Stimulated activated CD4-positive, alpha-beta T cell treated with anti-CD3 and anti-CD28 coated beads, Interleukin-1b, Interleukin-23, amount 100 ng/mL, for 48 hours (primary cell): ENCODE data around the gene CELF4.

Experiments used
- DNase-seq: peaks from one replicate; pipeline ENCODE4 v3.0.0-alpha.2; 2020

CELF4 gene

DNA sequence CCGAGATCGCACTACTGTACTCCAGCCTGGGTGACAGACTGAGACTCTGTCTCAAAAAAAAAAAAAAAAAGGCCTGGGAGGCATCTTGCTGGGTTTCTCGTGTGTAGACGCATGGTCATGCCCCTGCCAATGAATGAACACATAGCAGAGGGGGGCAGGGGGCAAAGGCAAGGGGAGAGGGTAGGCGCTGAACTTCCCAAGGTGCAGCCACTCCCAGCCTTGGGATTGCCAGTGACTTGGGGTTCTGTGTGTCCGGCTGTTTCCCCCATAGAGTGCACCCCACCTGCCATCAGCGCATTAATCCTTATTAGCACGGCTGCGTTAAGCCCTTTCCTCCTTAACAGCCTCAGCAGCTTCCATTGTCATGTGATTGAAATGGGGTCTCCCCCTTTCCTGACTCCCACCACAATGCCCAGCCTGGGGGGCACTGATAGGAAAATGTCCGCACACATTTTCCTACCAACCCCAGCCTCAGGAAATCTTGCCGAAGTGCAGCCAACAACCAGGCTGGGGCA, 225.8 kb downstream of the CELF4 start:
- no peak for DNase-seq

GRCh38 chr18:37336568-37337285, 228.9 kb downstream of the CELF4 start:
- DNase-seq = no peak

DNA sequence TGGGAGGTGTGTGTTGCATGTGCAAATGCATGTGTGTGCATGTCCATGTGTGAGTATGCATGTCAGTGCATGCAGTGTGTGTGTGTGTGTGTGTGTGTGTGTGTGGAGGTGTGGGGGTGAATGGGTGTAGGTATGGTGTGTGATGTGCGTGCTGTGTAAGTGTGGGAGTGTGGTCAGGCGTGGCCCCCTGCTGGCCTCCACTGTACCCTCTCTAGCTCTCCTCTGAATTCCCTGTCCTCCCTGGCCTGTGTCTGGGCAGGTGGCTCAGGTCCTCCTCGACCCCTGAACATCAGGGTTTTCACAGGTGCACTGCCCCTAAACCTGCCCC, 230.2 kb downstream of the CELF4 start:
- no peak for DNase-seq

- no peak for DNase-seq
Measured at GRCh38 chr18:37334631-37335408, 230.8 kb downstream of the CELF4 start.

DNA sequence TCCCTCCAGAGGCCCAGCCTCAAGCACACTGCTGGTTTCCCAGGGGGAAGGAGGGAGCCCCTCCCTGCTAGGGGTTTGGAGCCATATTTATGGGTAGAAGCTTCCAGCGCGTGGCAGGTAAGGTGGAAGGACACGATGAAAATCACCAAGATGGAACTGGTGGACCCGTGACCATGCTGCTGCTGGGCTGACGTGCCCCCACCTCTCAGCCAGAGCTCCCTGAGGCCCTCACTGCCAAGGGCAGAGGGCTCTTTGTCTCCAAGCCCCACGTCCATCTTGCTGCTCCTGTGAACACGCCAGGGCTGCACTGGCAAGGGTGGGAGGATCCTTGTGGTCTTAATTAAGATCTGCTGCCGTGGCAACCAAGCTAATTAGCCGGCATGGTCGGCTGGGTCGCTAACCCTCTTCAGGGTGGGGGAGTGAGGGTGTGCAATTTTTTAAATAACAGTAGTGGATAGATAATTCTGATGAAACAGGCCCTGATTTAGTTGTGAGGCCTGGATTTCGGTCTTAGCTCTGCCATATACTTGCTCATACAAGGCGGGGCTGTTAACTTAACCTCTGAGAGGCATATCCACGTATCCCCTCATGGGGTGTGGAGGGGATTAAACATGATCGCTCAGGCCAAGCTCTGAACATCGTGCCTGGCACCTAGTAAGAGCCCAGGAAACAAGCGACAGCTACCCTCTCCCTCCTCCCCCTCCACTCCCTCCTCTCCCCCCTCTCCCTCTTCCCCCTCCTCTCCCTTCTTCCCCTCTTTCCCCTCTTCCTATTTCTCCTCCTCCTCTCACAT, 232.8 kb downstream of the CELF4 start:
- no peak for DNase-seq

DNA sequence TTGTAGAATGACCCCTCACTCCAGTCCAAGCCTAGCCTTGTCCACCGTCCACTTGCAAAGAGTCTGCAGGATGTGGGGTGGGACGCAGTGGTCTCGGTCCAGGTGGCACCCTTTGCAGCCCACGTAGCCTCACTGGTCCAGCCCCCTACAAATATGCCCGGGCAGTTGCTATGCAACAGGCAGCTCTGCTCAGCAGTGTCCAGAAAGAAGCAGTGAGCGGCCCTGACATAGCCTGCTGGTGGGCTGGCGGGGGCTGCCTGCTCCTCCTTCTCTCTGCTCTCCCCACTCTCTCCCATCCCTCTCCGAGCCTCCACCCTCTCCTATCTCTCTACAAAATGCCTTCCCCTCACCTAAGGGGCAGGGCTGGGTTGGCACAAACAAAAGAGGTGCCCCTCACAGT, 233.4 kb downstream of the CELF4 start:
- no peak for DNase-seq

GRCh38 chr18:37330173-37330572, 235.4 kb downstream of the CELF4 start:
- no peak for DNase-seq

DNA sequence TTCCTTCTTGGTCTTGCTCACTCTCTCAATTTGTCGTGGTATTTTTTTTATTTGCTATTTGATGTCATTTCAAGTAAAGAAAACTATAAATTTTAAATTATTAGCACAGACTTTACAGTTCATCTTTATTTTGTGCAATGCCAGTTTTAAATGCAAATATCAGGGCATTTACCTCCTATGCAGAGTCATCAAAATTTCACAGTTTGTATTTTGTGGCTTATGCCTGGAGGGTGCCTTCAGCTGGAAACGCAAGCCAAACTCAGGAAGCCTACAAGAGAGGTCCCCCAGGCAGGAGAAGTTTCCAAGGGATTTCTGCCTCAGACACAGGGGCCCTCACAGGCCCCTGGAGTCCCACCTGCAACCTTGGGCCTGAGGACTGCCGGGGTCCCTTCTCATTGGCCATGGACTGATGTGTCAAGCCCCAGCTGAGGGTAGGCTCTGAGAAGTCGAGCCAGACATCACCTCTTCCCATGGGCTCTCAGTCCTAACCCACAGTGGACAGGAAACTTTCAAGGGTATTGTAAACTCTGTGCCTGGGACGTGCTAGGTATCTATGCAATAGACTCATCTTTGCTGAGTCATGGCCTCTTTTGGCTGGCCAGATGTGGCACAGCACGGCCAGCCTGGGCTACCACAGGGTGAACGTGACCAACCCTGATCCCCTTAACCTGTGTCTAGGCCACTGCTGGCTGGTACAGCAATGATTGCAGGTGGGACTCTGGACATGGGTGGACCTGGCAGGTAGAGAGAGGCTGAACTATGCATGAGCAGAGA, 236.5 kb downstream of the CELF4 start:
- no peak for DNase-seq

DNA sequence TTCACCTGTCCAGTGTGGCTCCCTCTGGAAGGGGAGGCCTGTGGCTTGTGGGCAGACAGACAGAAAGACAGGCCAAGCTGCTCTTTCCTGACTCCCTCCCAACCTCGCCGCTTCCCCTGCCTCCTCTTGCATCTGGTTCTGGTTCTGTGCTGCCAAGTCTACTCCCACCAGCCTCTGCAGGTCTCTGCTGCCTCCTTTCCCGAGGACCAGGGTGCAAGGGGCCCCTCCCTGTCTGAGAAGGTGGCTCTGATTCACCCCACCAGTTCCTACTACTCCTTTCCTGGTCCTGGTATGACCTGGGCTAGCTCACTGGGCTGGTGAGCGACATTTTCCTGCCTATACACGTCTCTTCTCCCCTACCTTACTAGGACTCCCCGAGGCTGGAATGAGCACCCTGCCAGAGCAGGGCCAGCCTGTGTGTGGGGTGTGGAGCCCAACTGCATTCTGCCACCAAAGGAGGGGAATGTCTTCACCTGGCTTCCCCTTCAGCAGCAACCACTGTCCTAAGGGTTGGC, 238.5 kb downstream of the CELF4 start:
- DNase-seq = no peak

- no peak for DNase-seq
Measured at GRCh38 chr18:37322492-37323035, 243.0 kb downstream of the CELF4 start.

DNA sequence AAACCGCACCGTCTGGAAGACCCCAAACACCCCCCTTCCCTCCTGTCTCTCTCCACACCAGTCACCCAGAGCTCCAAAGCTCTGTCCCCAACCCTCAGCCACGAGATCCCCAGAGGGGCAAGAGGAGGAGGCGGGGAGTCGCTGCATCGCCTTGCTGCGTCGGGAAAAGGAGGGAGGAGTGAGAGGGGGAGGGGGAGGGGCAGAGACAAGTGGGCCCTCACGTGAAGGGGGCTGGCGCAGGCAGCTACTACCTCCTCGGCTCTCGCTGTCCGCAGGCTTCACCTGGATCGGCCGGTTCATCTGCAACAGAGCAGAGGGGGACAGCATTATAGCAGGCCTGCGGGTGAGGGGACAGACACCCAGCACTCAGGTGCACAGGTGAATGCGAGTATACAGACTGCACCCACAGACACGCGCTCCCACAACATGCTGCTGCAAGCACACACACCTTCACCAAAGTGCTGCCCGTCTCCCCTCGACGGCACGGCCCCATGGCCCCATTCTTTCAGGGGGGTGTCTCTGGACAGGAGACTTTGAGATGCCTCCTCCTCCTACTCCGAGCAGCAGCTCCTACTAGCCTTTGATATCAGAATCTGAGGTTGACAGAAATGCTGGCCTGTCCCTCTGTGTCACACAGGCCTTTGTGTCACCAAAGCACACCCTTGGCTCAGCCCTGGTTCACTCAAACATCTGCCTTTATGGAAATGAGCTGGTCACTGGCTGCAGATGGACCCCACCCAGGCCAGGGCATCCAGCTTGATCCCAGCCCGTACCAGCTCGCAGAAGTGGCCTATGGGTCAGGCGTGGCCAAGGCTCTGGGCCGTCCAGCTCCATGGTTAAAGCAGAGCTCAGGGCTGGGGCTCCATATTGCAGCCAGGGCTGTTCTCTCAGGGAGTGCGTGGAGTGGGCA, 243.8 kb downstream of the CELF4 start:
- no peak for DNase-seq

DNA sequence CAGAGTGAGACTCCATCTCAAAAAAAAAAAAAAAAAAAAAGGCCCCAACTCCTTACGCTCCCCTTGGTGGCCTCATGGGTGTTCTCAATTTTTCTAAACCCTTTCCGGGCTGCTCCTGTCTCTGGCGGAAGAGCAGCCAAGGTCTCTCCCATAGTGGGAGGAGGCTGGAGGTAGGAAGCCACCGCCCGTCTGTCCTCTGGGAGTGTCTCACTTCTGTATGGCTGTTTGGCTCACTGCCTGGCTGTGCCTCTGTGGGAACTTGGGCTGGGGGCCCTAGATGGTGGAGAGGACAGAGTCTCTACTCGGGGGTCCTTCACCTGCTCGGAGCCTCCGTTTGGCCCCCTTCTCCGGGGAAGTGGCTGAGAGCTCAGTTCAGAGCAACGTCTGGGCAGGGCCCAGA, 245.3 kb downstream of the CELF4 start:
- no peak for DNase-seq

DNA sequence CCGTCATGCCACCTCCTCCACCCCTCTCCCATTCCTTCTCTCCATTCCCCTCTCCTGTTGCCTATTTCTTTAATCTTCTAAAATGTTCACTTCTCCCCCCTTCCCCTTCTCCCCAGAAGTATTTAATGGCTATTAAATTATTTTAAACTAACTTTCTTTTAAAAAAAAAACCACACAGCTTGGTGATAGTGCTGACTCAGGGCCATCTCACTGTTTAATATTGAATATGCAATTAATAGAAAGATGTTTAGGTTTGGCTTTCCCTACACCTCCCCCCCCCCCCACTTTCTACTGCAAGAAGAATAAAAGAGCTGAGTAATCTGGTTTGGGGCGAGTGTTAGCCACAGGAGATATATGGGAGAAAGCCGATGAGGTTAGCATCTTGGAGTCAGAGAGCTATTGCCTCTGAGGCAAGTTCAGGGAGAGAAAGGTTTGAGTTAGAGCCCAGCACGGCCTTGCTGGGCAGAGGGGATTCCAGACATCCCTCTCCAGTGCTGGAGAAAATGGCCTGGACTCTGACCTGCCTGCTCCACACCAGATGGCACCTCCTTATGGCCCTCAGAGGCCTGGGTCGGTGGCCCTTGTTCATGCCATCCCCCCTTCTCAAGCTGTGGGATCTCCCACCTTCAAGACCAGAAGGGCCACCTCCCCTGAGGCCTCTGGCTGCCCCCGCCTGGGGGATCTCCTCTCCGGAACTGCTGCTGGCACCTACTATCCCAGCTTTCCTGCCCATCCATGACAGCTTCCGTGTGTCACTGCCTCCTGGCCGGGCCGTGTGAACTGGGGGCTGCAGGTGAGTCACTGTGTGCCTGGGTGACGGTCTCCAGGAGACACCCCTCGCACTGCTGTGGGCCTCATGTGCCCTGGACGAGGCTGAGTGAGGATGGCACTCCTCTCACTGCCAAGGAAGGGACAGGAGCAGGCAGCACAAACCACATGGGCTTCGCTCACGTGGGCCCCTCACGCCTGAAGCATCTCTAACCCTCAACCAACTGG, 246.9 kb downstream of the CELF4 start:
- no peak for DNase-seq

- no peak for DNase-seq
Measured at GRCh38 chr18:37317486-37317885, 248.1 kb downstream of the CELF4 start.

DNA sequence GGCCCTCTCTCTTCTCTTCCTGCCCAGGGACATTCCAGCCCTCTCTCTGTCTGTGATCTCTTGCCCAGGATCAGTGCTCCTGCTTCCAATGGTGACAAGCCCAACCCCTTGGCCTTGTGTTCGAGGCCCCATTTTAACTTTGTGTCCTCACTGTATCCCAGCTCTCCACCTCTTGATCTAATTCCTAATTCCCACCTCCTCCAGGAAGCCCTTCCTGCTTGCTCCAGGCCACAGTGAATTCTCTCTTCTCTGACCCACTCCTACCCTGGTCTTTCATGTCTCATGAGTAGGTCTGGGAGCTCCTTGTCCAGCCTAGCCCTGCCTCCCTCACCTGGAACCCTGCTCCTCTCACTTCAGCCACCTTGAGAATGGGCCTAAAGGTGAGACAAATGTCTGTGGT, 249.1 kb downstream of the CELF4 start:
- no peak for DNase-seq

GRCh38 chr18:37315935-37316334, 249.7 kb downstream of the CELF4 start:
- DNase-seq = no peak

DNA sequence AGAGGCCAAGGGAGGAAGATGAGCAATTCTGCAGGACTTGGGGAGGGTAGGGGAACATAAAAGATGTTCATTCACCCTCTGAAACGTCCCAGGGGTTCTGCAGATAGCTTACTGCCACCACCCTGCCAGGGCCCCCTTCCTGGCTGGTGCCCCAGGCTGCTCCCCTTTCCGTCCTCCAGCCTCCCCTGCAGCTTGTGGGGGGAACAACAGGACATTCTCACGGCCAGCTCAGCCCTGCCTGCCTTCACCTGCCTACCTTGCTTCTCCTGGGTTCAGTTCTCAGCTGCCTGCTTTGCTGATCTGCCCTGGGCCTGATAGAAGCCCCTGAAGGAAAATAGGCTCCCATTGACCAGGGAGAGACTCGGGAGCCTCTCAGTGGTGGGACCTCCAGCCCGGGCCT, 251.1 kb downstream of the CELF4 start:
- no peak for DNase-seq

GRCh38 chr18:37313624-37314023, 252.0 kb downstream of the CELF4 start:
- no peak for DNase-seq

- DNase-seq = no peak
Measured at GRCh38 chr18:37309861-37310260, 255.7 kb downstream of the CELF4 start.

DNA sequence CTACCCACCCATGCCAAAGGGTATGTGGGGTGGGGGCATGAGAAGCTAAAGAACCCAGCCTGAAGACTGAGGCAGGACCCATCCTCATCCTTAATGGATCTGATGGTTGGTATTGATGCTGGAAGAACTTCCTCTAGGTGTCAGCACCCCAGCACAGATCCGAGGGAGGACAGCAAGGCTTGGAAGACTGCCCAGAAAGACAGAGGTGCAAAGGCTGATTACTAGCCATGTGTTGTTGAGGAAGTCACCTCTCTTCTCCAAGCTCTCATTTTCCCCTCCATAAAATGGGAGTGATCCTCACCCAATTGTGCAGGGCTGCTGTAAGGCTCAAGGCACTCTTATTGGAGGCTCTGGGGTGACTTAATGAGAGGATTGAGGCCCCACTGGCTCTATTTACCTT, 256.5 kb downstream of the CELF4 start:
- no peak for DNase-seq
